ENCODE results near the gene PLCXD1.
A peak's percentile ranks its signal among the peaks of the same experiment; 100 is the strongest.
"Not testable (repeated sequence)": the region's sequence is repeated elsewhere in the genome, so short reads cannot be mapped to it uniquely, and the experiment has no call there.

PLCXD1 gene, protein sequence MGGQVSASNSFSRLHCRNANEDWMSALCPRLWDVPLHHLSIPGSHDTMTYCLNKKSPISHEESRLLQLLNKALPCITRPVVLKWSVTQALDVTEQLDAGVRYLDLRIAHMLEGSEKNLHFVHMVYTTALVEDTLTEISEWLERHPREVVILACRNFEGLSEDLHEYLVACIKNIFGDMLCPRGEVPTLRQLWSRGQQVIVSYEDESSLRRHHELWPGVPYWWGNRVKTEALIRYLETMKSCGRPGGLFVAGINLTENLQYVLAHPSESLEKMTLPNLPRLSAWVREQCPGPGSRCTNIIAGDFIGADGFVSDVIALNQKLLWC

DNA sequence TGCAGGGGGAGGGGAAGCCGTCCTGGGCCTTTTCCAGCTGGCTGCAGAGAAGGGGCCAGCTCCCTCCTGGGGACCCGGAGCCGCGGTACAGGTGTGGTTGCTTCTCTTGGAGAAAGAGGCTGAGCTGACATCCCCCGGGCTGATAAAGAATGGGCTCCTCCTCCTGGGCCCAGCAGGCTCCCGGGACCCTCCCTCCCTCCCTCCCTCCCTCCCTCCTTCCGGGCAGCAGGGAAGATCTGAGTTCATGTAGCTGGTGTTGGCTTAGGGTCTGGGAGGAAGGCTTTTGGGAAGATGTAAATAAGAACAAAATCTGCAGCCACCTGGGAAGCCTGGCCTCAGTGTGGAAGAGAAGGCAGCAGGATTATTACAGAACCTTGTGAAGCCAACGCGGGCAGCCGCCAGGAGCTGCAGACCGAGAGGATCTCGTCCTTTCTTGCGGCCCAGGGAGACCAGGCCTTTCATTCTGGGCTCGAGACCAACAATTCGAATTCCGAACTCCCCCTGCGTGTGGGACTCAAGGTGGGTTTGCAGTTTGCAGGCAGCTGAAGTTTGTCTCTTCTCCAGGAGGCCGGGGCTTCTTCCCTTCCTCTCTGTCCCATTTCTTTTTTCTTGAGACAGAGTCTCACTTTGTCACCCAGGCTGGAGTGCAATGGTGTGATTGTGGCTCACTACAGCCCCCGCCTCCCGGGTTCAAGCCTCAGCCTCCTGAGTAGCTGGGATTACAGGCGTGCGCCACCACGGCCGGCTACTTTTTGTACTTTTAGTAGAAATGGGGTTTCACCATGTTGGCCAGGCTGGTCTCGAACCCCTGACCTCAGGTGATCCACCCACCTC lies at the start of gene PLCXD1:
Gene PLCXD1 (plus strand): TSS at position 216 of the 834 bp plus-strand sequence. CDS start 2,807 bp downstream, outside the sequence.
- peak; percentile 18 for TF ChIP-seq CTCF (conservative IDR thresholded peaks at IDR 0.05; ENCODE audit: low read depth, low read length)
- DNase-seq (ENCODE audit: low read depth): peak; percentile 69
- H3K4me3 ChIP-seq (ENCODE audit: low read depth, low read length): peak within 1 kb of the TSS; percentile 54

GRCh38 chrX:231637-232277 lies 49.4 kb upstream of the PLCXD1 start:
- not testable (repeated sequence) for H3K4me3 ChIP-seq (ENCODE audit: low read depth, low read length); DNase-seq (ENCODE audit: low read depth)

DNA sequence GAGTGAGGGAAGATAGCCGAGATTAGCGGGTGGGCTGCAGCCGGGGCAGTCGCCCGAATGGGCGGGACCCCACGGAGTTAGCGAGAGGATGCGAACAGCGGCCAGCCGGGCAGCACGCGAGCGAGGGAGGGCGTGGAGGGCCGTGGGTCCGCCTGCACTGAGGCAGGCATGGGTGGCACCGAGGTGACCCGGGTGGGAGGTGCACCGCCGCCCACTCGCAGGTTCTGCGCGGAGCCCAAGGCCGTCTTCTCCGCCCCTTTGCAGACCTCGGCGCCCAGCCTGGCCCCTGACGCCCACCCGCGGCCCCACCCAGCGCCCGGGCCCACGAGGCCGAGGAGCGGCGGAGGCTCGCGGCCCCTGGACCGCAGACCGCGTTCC lies 48.9 kb upstream of the PLCXD1 start:
- DNase-seq (ENCODE audit: low read depth); H3K4me3 ChIP-seq (ENCODE audit: low read depth, low read length): not testable (repeated sequence)

GRCh38 chrX:236201-236600 lies 45.0 kb upstream of the PLCXD1 start:
- H3K4me3 ChIP-seq (ENCODE audit: low read depth, low read length); DNase-seq (ENCODE audit: low read depth): not testable (repeated sequence)

GRCh38 chrX:250965-251364 lies 30.2 kb upstream of the PLCXD1 start:
- DNase-seq (ENCODE audit: low read depth): no peak
- TF ChIP-seq CTCF (conservative IDR thresholded peaks at IDR 0.05; ENCODE audit: low read depth, low read length): no peak
- no peak overlapping the region for H3K4me3 ChIP-seq (ENCODE audit: low read depth, low read length)

- not testable (repeated sequence) for H3K4me3 ChIP-seq (ENCODE audit: low read depth, low read length); DNase-seq (ENCODE audit: low read depth)
These were observed 29.6 kb upstream of the PLCXD1 start for GRCh38 chrX:251396-252243.

DNA sequence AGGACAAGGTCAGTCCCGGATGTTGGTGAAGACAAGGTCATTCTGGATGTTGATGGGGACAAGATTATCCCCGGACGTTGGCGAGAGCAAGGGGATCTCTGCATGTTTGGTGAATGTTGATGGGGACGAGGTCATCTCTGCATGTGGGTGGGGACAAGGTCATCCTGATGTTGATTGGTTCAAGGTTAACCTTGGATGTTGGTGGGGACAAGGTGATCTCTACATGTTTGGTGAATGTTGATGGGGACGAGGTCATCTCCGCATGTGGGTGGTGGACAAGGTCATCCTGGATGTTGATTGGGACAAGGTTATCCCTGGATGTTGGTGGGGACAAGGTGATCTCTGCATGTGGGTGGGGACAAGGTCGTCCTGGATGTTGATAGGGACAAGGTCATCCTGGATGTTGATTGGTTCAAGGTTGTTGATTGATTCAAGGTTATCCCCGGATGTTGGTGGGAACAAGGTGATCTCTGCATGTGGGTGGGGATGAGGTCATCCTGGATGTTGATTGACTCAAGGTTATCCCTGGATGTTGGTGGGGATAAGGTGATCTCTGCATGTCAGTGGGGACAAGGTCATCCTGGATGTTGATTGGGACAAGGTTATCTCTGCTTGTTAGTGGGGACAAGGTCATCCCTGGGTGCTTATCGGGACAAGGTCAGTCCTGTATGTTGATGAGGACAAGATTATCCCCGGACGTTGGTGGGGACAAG lies 28.8 kb upstream of the PLCXD1 start:
- no peak for DNase-seq (ENCODE audit: low read depth)
- no peak for TF ChIP-seq CTCF (conservative IDR thresholded peaks at IDR 0.05; ENCODE audit: low read depth, low read length)
- no peak overlapping the region for H3K4me3 ChIP-seq (ENCODE audit: low read depth, low read length)

DNA sequence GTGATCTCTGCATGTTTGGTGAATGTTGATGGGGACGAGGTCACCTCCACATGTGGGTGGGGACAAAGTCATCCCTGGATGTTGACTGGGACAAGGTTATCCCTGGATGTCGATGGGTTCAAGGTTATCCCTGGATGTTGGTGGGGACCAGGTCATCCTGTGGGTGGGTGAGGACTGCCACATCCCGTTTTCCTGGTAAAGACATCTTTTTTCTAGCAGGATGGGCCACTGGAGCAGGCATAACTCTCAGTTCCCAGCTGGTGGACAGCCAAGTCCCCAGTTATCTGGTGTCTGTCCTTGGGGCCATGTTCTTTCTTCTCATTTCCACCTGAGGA lies 28.3 kb upstream of the PLCXD1 start:
- no peak for TF ChIP-seq CTCF (conservative IDR thresholded peaks at IDR 0.05; ENCODE audit: low read depth, low read length)

More for the DNA sequence above, 28.3 kb upstream of the PLCXD1 start:
- no peak for DNase-seq (ENCODE audit: low read depth)
- H3K4me3 ChIP-seq (ENCODE audit: low read depth, low read length): no peak overlapping the region

Measured in choroid plexus epithelial cell (primary cell).